GM12865 (cell line): ENCODE data around the gene CHST14.
A peak's percentile ranks its signal among the peaks of the same experiment; 100 is the strongest.

Source experiments
- DNase-seq: peaks from one replicate; pipeline ENCODE4 v3.0.0; 2010; ENCODE audit warnings: low read depth
- H3K4me3 ChIP-seq: 2 replicates; pipeline ENCODE4 v1.5.1; 2011; ENCODE audit warnings: mild to moderate bottlenecking, low read depth, low read length, control low read depth
- TF ChIP-seq, protein P1 (sequence below): IDR thresholded peaks from 2 replicates; pipeline ENCODE4 v1.5.1; 2011; ENCODE audit warnings: low read length, control low read depth, low read depth, inconsistent platforms; ENCODE audit not compliant: insufficient read depth; ENCODE audit errors: missing control alignments

The CHST14 gene

GRCh38 chr15:40477642-40478327 lies 7.0 kb downstream of the CHST14 start:
- no peak for DNase-seq
- TF ChIP-seq, protein P1, sequence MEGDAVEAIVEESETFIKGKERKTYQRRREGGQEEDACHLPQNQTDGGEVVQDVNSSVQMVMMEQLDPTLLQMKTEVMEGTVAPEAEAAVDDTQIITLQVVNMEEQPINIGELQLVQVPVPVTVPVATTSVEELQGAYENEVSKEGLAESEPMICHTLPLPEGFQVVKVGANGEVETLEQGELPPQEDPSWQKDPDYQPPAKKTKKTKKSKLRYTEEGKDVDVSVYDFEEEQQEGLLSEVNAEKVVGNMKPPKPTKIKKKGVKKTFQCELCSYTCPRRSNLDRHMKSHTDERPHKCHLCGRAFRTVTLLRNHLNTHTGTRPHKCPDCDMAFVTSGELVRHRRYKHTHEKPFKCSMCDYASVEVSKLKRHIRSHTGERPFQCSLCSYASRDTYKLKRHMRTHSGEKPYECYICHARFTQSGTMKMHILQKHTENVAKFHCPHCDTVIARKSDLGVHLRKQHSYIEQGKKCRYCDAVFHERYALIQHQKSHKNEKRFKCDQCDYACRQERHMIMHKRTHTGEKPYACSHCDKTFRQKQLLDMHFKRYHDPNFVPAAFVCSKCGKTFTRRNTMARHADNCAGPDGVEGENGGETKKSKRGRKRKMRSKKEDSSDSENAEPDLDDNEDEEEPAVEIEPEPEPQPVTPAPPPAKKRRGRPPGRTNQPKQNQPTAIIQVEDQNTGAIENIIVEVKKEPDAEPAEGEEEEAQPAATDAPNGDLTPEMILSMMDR: no peak
- no peak overlapping the region for H3K4me3 ChIP-seq

- TF ChIP-seq, protein P1: no peak
- H3K4me3 ChIP-seq: no peak overlapping the region
- DNase-seq: no peak
These were observed 8.2 kb downstream of the CHST14 start for GRCh38 chr15:40479024-40479423.

DNA sequence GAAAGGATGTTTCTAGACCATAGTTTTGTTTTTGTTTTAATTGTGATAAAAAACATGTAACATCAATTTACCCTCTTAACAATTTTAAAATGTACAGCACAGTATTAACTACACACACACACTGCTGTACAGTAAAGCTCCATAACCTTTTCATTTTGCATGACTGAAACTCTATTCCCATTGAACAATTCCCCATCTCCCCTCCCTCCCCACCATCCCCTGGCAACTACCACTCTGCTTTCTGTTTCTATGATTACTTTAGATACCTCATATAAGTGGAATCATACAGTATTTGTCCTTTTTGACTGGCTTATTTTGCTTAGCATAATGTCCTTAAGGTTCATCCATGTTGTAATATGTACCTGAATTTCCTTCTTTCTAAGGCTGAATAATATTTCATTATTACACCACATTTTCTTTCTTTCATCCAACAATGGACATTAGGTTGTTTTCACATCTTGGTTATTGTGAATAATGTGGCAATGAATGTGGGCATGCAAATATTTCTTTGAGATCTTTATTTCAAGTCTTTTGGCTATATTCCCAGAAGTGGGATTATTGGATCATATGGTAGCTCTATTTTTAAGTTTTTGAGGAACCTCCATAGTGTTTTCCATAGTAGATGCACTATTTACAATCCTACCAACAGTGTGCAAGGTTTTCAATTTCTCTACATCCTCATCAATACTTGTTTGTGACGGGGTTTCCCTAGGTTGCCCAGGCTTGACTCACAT lies 10.7 kb downstream of the CHST14 start:
- TF ChIP-seq, protein P1: no peak
- DNase-seq: no peak
- H3K4me3 ChIP-seq: no peak overlapping the region

- TF ChIP-seq, protein P1: no peak
- H3K4me3 ChIP-seq: no peak overlapping the region
- DNase-seq: no peak
These were observed 13.1 kb downstream of the CHST14 start for GRCh38 chr15:40483919-40484318.

GRCh38 chr15:40486066-40486770 lies 15.4 kb downstream of the CHST14 start:
- peak overlapping the region; percentile 50 for H3K4me3 ChIP-seq
- TF ChIP-seq, protein P1: no peak
- peak; percentile 63 for DNase-seq

DNA sequence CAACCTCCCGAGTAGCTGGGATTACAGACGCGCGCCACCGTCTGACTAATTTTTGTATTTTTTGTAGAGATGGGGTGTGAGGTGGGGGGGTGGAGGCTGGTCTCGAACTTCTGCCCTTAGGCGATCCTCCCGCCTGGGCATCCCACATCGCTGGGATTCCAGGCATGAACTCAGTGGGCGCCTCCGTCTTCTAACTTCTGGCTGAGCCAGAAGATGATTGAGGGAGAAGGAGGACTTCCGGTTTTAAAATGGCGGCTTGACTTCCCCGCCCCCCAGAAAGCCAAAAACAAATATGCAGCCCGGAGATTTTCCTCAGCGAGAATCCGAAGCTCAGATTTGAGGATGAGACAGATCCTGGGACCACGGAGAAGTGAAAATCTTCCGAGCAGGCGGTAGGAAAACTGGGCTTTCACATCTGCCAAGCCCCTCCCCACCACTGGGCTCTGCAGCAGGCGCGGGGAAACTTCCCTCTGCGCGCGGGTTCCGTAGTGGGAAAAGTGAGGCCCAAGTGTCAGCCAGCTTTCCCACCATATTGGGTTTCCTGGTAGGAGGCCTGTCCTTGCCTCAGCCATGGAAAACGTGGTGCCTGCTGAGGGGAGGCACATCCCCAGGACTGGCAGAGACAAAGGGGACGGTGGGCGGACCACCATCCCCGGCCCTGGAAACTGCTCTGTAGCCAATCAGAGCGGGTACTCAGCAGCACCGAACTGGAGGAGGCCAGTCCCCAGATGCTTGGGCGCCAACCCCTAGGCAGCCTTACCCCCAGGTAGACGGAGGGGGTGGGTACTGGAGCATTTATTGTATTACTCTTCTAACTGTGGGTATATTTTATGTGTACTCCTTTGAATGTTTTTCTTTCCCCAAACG lies 17.3 kb downstream of the CHST14 start:
- TF ChIP-seq, protein P1: no peak
- H3K4me3 ChIP-seq: no peak overlapping the region
- DNase-seq: no peak
